HG03520 (cell line): ENCODE measurements around the gene DNAAF3.

Experiments used
- ATAC-seq: cut with Tn5 transposase; IDR thresholded peaks from one replicate; pipeline ENCODE4 v1.9.1; 2021; ENCODE audit warnings: mild to moderate bottlenecking, moderate library complexity; ENCODE audit not compliant: unreplicated experiment

DNAAF3 gene

GRCh38 chr19:55116859-55117662 is 49.4 kb downstream of the DNAAF3 start, which contains the start of gene PPP1R12C:
PPP1R12C (minus strand) TSS chr19:55117637; CDS start chr19:55117543, 94 bp downstream.
- no peak for ATAC-seq

GRCh38 chr19:55116232-55116858 is 50.1 kb downstream of the DNAAF3 start:
- no peak for ATAC-seq

GRCh38 chr19:55115446-55116065 is 50.9 kb downstream of the DNAAF3 start:
- no peak for ATAC-seq

- no peak for ATAC-seq
Observed at GRCh38 chr19:55114566-55115145, 51.8 kb downstream of the DNAAF3 start.

- no peak for ATAC-seq
Observed at GRCh38 chr19:55113570-55114039, 52.8 kb downstream of the DNAAF3 start.

GRCh38 chr19:55112777-55113569 is 53.4 kb downstream of the DNAAF3 start:
- no peak for ATAC-seq

- no peak for ATAC-seq
Observed at GRCh38 chr19:55112246-55112776, 54.1 kb downstream of the DNAAF3 start.

- no peak for ATAC-seq
Observed at GRCh38 chr19:55111238-55111831, 55.1 kb downstream of the DNAAF3 start.

GRCh38 chr19:55109527-55110291 is 56.7 kb downstream of the DNAAF3 start:
- ATAC-seq = no peak
